Activated naive CD4-positive, alpha-beta T cell treated with anti-CD3 and anti-CD28 coated beads for 36 hours (primary cell): ENCODE measurements around the gene SCAMP4. TPM values are rescaled to one million over a fixed set of nuclear protein-coding genes. Genes with fewer than 3 reads are reported as not detected.
"Not testable (repeated sequence)": the region's sequence is repeated elsewhere in the genome, so short reads cannot be mapped to it uniquely, and the experiment has no call there.

ENCODE experiments used
- CTCF ChIA-PET: fragments of 350-600 bp; sonication (Branson Sonifier 250); formaldehyde crosslinking; loops from one replicate; lab custom pipeline; 2021; ENCODE audit warnings: antibody characterized with exemption; lab: Charles Lee
- DNase-seq: peaks from one replicate; pipeline ENCODE4 v3.0.0-alpha.2; 2020
- H3K27ac Mint-ChIP-seq: one replicate; pipeline ENCODE4 v1.8.0; 2021; ENCODE audit warnings: mild to moderate bottlenecking, mixed read lengths
- H3K27me3 Mint-ChIP-seq: one replicate; pipeline ENCODE4 v1.8.0; 2021; ENCODE audit warnings: low read depth, mixed read lengths
- H3K36me3 Mint-ChIP-seq: one replicate; pipeline ENCODE4 v1.8.0; 2021; ENCODE audit warnings: low read depth, mixed read lengths
- H3K4me1 Mint-ChIP-seq: one replicate; pipeline ENCODE4 v1.8.0; 2021; ENCODE audit warnings: low read depth, mixed read lengths
- H3K4me3 Mint-ChIP-seq: one replicate; pipeline ENCODE4 v1.8.0; 2021; ENCODE audit warnings: mild to moderate bottlenecking, moderate library complexity, mixed read lengths
- H3K9me3 Mint-ChIP-seq: one replicate; pipeline ENCODE4 v1.8.0; 2021; ENCODE audit warnings: mixed read lengths
- intact Hi-C: fragments of 100-400 bp; cut with micrococcal nuclease; formaldehyde crosslinking; loops from one replicate; pipeline ENCODE4 v1.15.1; 2023
- total RNA-seq, 2 experiments: library from RNA; stranded (reverse); gene quantifications; one replicate each; pipeline ENCODE4 v1.2.3, GENCODE V29; 2021

Gene SCAMP4
- total RNA-seq, 2 experiments from 2014 or later, result 12.1 to 14.5 TPM

DNA sequence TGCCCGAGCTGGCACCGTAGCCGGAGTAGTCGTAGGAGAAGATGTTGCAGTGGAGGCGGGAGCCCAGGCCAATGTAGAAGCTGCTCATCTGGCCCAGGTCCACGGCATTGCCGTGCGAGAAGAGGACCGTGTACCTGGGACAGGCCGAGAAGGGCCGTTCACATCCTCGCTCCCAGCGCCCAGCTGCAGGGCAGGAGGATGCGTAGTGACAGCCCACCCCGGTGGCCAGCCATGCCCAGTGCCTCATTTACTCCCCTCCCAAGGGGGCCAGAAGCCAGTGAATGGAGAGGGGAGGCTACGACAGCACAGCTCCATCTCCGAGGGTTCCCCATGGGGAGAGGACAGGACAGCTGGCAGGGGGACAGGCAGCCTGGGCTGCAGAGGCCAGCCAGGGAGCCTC, 25.2 kb upstream of the SCAMP4 start:
- H3K36me3 Mint-ChIP-seq, H3K27me3 Mint-ChIP-seq, H3K27ac Mint-ChIP-seq, H3K9me3 Mint-ChIP-seq, DNase-seq, H3K4me3 Mint-ChIP-seq: not testable (repeated sequence)
- intact Hi-C loops, result loop anchor here (5.0 kb wide), 1 partner anchor 182 kb away; no protein-coding TSS in a partner anchor
- H3K4me1 Mint-ChIP-seq, result peaks cover 30% of the 10 kb centered on the region
- CTCF ChIA-PET, result interaction anchor here (0.6 kb wide), 1 partner anchor 22 kb away, joined by 3 read pairs; no protein-coding TSS in a partner anchor

DNA sequence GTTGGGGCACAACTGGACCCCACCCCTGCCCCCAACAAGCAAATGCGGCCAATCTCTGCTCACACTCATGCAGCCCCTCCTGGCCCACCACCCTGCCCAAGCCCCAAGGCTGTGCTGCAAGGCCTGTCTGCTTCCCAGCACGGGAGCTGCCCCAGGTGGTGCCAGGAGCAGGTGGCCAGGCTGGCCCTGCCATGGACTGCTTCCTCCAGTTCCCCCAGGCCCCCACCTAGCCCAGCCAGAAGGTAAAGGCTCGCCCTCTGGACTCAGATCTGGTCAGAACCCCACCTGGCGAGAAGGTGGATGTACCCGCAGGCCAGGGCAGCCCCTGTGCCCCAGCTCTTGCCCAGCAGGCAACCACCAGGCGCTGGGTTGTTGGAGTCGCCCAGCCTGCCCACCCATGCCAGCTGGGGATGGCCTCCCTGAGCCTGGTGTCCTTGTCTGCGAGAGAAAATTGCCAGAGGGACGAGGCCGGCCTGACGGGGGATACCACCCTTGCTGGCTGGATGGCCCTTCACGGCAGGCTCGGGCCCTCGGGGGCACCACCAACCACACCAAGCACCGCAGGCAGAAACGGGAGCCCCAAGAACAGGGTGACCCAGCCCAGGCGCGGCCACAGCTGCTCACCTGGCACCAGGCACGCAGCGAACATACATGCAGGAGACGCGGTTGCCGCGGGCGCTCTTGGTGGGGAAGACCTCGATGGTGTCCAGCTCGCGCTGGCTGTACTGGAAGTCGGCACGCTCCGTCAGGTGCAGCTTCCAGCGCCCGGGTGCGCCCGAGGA, 24.4 kb upstream of the SCAMP4 start:
- Mint-ChIP-seq H3K27me3 (no peaks in the 10 kb centered on the region), H3K4me1 (peaks cover 32% of the 10 kb centered on the region), H3K27ac (peak overlapping the region; percentile 61), H3K4me3 (no peak overlapping the region), H3K9me3 (no peaks in the 10 kb centered on the region), H3K36me3 (peaks cover 5% of the 10 kb centered on the region)
- intact Hi-C loops, result loop anchor here (5.0 kb wide), 1 partner anchor 181 kb away; no protein-coding TSS in a partner anchor
- DNase-seq, result no peak
- CTCF ChIA-PET, result interaction anchor here (0.6 kb wide), 1 partner anchor 43 kb away, joined by 3 read pairs; no protein-coding TSS in a partner anchor

GRCh38 chr19:1881393-1882088, 23.7 kb upstream of the SCAMP4 start:
- H3K9me3 Mint-ChIP-seq, H3K27me3 Mint-ChIP-seq, CTCF ChIA-PET: not testable (repeated sequence)

DNA sequence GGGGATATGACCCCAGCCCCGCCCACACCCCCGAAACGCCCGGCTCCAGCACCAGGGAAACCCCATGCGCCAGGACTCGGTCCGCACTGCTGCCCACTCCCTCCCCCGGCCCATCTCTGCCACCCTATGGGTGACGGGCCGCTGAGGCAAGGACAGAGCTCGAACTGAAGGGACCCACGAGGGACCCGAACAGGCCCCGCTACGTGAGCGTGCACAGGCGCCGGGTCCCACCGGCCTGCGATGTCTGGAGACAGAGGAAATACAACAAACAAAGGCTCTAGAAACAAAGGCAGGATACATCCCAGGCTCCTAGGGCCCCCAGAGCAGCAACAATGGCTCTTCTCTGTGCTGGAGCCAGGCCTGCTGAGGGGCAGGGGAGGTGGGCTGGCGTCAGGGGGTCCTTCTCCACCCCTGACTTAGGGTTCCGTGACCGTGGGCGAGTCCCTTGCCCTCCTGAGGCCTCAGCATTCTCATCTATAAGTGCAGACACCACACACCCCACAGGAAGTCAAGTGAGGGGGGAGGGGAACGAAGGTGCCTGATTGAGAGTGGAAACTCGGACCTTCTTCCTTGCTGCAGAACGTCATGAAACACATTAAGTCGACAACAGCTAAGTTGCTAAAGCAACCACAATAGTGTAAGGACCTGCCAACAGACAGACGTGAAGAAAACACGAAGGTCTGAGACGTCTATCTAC, 23.0 kb upstream of the SCAMP4 start:
- Mint-ChIP-seq H3K4me1 (peaks cover 27% of the 10 kb centered on the region), H3K27me3 (no peaks in the 10 kb centered on the region), H3K9me3 (no peaks in the 10 kb centered on the region), H3K4me3 (peak overlapping the region; percentile 96), H3K36me3 (peaks cover 5% of the 10 kb centered on the region), H3K27ac (peak overlapping the region; percentile 95)
- CTCF ChIA-PET, result interaction anchor here (0.6 kb wide), 1 partner anchor 15 kb away, joined by 3 read pairs; no protein-coding TSS in a partner anchor
- peak; percentile 90 for DNase-seq
- intact Hi-C loops, result loop anchor here (1.0 to 5.0 kb wide), 2 partner anchors 23 to 180 kb away; partner anchors contain the start of genes ADAT3 and SCAMP4

More at GRCh38 chr19:1881393-1882088, 23.7 kb upstream of the SCAMP4 start:
- not testable (repeated sequence) for DNase-seq, H3K36me3 Mint-ChIP-seq
- peak overlapping the region; percentile 95 for H3K27ac Mint-ChIP-seq
- H3K4me3 Mint-ChIP-seq, result peak overlapping the region; percentile 96
- intact Hi-C loops, result loop anchor here (1.0 to 5.0 kb wide), 2 partner anchors 24 to 181 kb away; partner anchors contain the start of genes ADAT3 and SCAMP4
- H3K4me1 Mint-ChIP-seq, result peaks cover 27% of the 10 kb centered on the region

DNA sequence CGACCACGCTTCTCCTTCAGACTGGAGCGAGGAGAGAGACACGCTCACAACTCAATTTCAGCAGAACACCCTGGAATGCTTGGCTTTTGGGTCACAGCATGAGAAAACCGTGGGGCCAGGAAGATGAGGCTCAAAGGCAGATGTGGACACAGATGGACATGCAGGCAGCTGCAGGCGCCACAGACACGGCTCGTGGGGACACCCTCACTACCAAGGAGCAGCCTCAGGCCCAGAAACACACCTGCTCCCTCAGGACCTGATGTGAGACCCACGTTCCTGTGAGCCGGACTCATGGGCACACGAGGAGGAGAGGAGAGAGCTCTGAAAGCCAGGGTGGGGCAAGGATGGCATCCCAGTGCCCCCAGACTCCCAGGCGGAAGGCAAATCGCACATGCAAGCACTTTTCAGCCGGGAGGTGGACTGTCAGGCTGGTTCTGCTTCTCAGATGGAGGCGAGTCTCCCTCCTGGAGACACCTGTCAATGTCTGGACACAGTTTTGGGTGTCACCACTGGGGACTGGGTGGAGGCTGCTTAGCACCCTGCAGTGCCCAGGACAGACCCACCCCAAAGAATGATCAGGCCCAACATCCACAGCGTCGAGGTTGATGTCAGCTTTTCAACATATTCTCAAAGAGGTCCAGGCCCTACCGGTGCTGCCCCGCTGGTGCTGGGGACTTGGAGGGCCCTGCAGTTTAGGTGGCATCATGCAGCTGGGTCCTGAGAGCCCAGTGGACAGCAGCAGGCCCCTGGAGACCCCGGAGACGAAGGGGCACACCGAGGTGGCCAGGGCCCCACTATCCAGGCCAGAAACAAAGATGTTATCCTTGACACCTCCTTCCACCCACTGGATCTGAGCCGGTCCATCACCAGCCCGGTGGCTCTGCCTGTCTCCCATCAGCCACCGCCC, 22.2 kb upstream of the SCAMP4 start:
- H3K27me3 Mint-ChIP-seq, result no peaks in the 10 kb centered on the region

DNA sequence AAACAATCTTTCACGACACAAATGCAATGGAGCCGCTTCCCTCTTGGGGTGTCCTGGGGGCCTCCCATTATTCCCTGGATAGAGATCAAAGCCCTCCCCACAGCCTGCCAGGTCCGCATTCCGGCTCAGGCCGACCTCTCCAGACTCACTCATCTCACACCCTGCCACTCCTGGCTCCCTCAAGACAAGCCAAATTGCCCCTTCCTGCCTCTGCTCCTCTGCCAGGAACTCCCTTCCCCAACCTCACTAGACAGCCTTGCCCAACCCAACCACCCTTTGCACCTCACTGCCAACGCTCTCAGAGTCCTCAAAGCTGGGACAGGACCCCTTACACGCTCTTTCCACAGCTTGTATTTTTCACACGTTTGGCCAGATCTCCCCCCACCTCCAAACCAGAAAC, 21.4 kb upstream of the SCAMP4 start:
- intact Hi-C loops, result loop anchor here (1.0 to 5.0 kb wide), 2 partner anchors 7 to 179 kb away; no protein-coding TSS in a partner anchor
- peak overlapping the region; percentile 95 for H3K27ac Mint-ChIP-seq
- peaks cover 5% of the 10 kb centered on the region for H3K36me3 Mint-ChIP-seq
- peaks cover 27% of the 10 kb centered on the region for H3K4me1 Mint-ChIP-seq
- peak overlapping the region; percentile 96 for H3K4me3 Mint-ChIP-seq
- CTCF ChIA-PET, result interaction anchor here (1.2 to 2.2 kb wide), 3 partner anchors 13 to 19 kb away, joined by 3 to 5 read pairs (median 4); no protein-coding TSS in a partner anchor
- DNase-seq, result peak; percentile 55
- H3K9me3 Mint-ChIP-seq, result no peaks in the 10 kb centered on the region
- no peaks in the 10 kb centered on the region for H3K27me3 Mint-ChIP-seq

More for the DNA sequence above, 22.2 kb upstream of the SCAMP4 start:
- no peak for DNase-seq
- Mint-ChIP-seq H3K27ac (peak overlapping the region; percentile 95), H3K4me3 (peak overlapping the region; percentile 96), H3K36me3 (peaks cover 5% of the 10 kb centered on the region), H3K9me3 (no peaks in the 10 kb centered on the region), H3K4me1 (peaks cover 27% of the 10 kb centered on the region)
- CTCF ChIA-PET, result interaction anchor here (1.2 to 2.2 kb wide), 3 partner anchors 13 to 18 kb away, joined by 3 to 5 read pairs (median 4); no protein-coding TSS in a partner anchor
- intact Hi-C loops, result loop anchor here (1.0 to 5.0 kb wide), 2 partner anchors 22 to 179 kb away; partner anchors contain the start of genes ADAT3 and SCAMP4

DNA sequence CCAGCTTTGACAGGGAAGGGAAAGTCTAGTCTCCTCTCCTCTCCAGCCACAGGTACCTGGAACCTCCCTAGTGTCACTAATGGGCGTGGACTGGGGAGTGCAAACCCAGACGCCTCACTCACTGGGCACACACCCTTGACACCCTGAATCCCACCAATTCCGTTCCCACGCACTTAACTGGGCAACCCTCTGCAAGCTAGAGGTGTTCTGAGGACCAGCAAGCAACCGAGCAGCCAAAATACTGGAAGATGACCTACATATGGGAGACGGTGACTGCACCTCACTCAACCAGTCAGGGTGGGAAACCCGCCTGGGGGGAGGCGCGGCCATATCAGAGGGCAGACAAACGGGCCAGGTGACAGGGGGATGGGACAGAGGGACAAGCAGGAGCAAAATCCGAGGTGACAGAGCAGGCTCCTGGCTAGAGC, 20.9 kb upstream of the SCAMP4 start:
- Mint-ChIP-seq H3K9me3 (no peaks in the 10 kb centered on the region), H3K4me3 (peak overlapping the region; percentile 96), H3K27me3 (no peaks in the 10 kb centered on the region), H3K36me3 (peaks cover 5% of the 10 kb centered on the region), H3K4me1 (peaks cover 27% of the 10 kb centered on the region), H3K27ac (peak overlapping the region; percentile 95)
- intact Hi-C loops, result loop anchor here (1.0 to 5.0 kb wide), 2 partner anchors 8 to 178 kb away; no protein-coding TSS in a partner anchor
- CTCF ChIA-PET, result interaction anchor here (1.4 to 2.2 kb wide), 2 partner anchors 17 to 20 kb away, joined by 4 to 5 read pairs; no protein-coding TSS in a partner anchor
- peak; percentile 58 for DNase-seq

- H3K27me3 Mint-ChIP-seq, result no peaks in the 10 kb centered on the region
- H3K36me3 Mint-ChIP-seq, result peaks cover 5% of the 10 kb centered on the region
- peaks cover 27% of the 10 kb centered on the region for H3K4me1 Mint-ChIP-seq
- no peaks in the 10 kb centered on the region for H3K9me3 Mint-ChIP-seq
- intact Hi-C loops, result loop anchor here (1.0 to 5.0 kb wide), 4 partner anchors 9 to 177 kb away; no protein-coding TSS in a partner anchor
- peak overlapping the region; percentile 96 for H3K4me3 Mint-ChIP-seq
- no peak for DNase-seq
- CTCF ChIA-PET, result interaction anchor here (1.4 to 2.2 kb wide), 2 partner anchors 17 to 20 kb away, joined by 4 to 5 read pairs; no protein-coding TSS in a partner anchor
- H3K27ac Mint-ChIP-seq, result peak overlapping the region; percentile 95
Observed at GRCh38 chr19:1884719-1885334, 20.4 kb upstream of the SCAMP4 start.

- Mint-ChIP-seq H3K4me3 (peak within 1 kb of the TSS; percentile 96), H3K27ac (peak within 1 kb of the TSS; percentile 95), H3K4me1 (peaks cover 25% of the 10 kb centered on the region)
- CTCF ChIA-PET, result interaction anchor here (0.7 to 2.2 kb wide), 3 partner anchors 12 to 38 kb away, joined by 3 to 5 read pairs (median 4); no protein-coding TSS in a partner anchor
- not testable (repeated sequence) for H3K9me3 Mint-ChIP-seq, H3K27me3 Mint-ChIP-seq, H3K36me3 Mint-ChIP-seq
- DNase-seq, result peak; percentile 96
- intact Hi-C loops, result loop anchor here (1.0 kb wide), 2 partner anchors 10 to 21 kb away; no protein-coding TSS in a partner anchor
Observed at GRCh38 chr19:1885398-1886119, 19.6 kb upstream of the SCAMP4 start, which contains the start of gene ABHD17A. Gene ABHD17A, minus strand, starts transcription at chr19:1885496. Its CDS starts 3,930 bp downstream, at chr19:1881566.
